Measurements from ENCODE around the gene APOBEC3G.

Gene APOBEC3G

GRCh38 chr22:39128508-39128907 lies 51.4 kb downstream of the APOBEC3G start:
- no peak for DNase-seq

- no peak for DNase-seq
These were observed 52.0 kb downstream of the APOBEC3G start for GRCh38 chr22:39129081-39129480.

- no peak for DNase-seq
These were observed 52.7 kb downstream of the APOBEC3G start for GRCh38 chr22:39129746-39130145.

GRCh38 chr22:39130152-39130704 lies 53.2 kb downstream of the APOBEC3G start:
- DNase-seq = no peak

GRCh38 chr22:39130892-39131855 lies 54.1 kb downstream of the APOBEC3G start:
- DNase-seq = no peak

GRCh38 chr22:39132281-39132680 lies 55.2 kb downstream of the APOBEC3G start:
- DNase-seq = no peak

GRCh38 chr22:39132871-39133524 lies 55.9 kb downstream of the APOBEC3G start:
- DNase-seq = no peak

GRCh38 chr22:39133871-39134270 lies 56.8 kb downstream of the APOBEC3G start:
- DNase-seq = no peak

- DNase-seq = no peak
These were observed 57.5 kb downstream of the APOBEC3G start for GRCh38 chr22:39134366-39135091.

GRCh38 chr22:39135092-39135896 lies 58.2 kb downstream of the APOBEC3G start:
- DNase-seq = peak; percentile 12

- no peak for DNase-seq
These were observed 59.2 kb downstream of the APOBEC3G start for GRCh38 chr22:39136317-39136716.
